Measurements from ENCODE around the gene SPTBN5.

The SPTBN5 gene

DNA sequence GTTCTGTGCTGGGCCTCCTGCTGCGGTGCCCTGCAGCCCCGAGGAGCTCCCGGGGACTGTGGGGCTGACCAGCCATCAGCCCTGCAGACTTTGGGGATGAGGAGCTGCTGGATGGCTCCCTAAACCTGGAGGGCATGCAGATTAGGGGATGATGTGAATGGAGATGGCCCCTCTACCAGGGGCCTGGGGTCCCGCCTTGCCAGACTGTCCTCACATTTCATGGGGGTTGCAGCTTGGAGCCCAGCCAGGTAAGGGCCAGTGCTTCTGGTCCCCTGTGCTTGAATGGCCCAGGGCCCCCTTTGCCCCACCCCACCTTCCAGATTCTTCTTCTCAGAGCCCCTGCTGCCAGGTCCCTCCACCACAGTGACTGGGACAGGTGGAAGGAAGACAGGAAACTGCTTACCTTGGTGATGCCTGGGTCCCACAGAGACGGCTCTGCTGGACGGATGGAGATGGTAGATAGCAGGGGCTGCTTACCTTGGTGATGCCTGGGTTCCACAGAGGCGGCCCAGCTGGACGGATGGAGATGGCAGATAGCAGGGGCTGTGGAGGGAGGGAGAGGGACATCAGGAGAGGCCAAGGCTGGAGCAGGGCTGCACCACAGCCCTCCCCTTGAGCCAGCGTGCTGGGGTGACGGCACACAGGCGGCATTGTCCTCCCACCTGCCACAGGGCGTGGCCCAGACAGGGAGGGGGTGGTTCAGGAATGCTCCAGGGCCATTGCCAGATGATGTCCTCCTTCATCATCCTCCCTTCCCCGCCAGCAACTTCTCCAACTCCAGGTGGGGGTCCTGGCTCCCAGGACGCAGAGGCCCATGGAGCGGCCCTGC, at the start of gene SPTBN5:
Gene SPTBN5, minus strand, starts transcription at position 632 of the 829 bp plus-strand sequence. Its CDS starts 556 bp downstream, at position 76.
- DNase-seq (ENCODE audit: low read depth, low spot score), result no peak

DNA sequence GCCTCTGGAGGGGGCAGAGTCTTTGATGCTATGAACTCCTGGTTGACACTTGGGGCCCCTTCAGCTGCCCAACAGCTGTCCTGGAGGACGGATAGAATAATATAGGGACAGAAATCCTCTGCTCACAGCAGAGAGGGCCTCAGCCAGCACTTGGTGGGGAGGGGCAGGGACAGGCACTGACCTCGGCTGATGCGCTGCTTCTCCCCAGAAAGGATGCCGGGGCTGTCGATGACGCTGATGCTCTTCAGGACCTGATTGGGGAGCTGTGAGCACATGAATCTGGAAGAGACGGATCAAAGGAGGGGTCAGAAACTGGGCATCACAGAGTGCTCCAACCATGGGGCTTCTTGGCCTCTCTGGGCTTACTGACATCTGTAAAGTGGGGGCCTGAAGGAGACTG, 49.0 kb upstream of the SPTBN5 start:
- DNase-seq (ENCODE audit: low read depth, low spot score), result no peak

GRCh38 chr15:41941644-41942415, 48.0 kb upstream of the SPTBN5 start:
- peak; percentile 80 for DNase-seq (ENCODE audit: low read depth, low spot score)

DNA sequence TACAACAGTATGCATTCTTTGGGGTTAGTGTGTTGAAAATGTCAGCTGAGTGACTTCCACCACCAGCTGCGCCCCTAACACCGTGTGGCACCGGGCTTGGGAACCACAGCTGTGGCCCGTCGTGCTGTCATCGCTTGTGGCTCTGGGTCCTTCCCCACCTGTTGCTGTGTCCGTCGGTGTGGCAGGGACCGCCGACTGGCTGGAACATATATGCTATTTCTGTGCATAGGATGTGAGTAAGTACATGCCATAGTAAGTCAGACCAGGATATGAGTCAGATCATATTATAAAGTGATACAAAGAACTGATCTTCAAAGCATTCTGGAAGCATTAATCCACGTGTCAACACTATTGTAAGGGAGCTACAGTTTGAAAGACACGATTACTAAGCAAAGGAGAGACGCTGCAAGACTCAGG, 46.6 kb upstream of the SPTBN5 start:
- DNase-seq (ENCODE audit: low read depth, low spot score), result no peak

- DNase-seq (ENCODE audit: low read depth, low spot score), result no peak
Observed at GRCh38 chr15:41939986-41940385, 46.1 kb upstream of the SPTBN5 start.

- no peak for DNase-seq (ENCODE audit: low read depth, low spot score)
Observed at GRCh38 chr15:41937568-41937923, 43.7 kb upstream of the SPTBN5 start.

- DNase-seq (ENCODE audit: low read depth, low spot score), result no peak
Observed at GRCh38 chr15:41936649-41937567, 43.1 kb upstream of the SPTBN5 start.

DNA sequence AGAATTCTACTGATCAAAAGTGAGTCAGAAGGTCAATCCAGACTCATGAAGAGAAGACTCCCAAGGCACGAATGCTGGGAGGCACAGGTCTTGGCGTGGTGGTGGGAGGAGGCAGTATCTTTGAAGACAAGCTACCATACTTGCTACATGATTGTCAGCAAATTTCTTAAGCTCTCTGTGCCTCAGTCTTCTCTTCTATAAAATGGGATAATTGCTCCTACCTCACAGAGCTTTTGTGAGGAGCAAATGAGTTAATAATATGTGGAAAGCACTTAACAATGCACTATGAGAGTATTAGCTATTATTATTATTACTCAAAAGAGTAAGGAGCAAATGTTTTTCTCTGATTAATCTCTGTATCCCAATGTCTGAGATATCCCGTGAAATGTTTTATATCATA, 42.3 kb upstream of the SPTBN5 start:
- DNase-seq (ENCODE audit: low read depth, low spot score), result no peak

- no peak for DNase-seq (ENCODE audit: low read depth, low spot score)
Observed at GRCh38 chr15:41935566-41936020, 41.7 kb upstream of the SPTBN5 start.

DNA sequence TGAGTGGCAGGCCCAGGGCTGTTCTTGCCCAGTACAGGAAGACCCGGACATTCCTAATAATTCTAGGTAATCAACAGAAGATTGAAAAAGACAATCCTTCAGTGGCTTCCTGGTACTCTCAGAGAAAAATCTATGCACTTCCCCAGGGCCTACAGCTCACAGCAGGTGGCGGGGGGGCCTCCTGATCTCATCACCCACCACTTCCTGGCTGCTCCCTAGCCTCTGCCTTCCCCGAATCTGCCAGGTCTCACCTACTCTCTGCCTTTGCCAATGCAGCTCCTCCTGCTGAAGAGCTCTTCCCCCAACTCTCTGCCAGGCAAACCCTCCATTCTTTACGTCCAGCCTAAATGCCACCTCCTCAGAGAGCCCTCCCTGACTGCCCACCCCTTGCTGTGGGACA, 41.0 kb upstream of the SPTBN5 start:
- no peak for DNase-seq (ENCODE audit: low read depth, low spot score)

DNA sequence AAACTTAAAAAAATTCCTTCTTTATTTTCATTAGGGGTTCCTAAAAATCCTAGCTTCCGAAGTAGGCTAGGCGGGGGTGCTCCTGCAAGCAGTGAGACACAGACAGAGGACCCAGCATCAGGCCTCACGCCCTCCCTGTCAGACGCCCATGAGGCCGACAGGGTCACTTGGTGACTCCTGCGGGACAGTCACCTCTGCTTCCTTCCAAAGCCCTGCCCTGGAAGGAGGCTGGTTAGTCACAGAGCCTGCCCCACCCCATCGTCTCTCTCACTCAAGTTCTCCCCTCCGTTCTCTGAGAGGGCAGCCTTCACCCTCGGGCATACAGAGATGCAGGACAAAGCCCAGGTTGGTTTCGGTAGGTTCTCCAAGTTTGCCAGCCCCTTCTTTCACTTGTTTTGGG, 39.9 kb upstream of the SPTBN5 start:
- no peak for DNase-seq (ENCODE audit: low read depth, low spot score)

- no peak for DNase-seq (ENCODE audit: low read depth, low spot score)
Observed at GRCh38 chr15:41933326-41933725, 39.5 kb upstream of the SPTBN5 start.

- DNase-seq (ENCODE audit: low read depth, low spot score), result no peak
Observed at GRCh38 chr15:41932511-41933289, 38.8 kb upstream of the SPTBN5 start.

- DNase-seq (ENCODE audit: low read depth, low spot score), result no peak
Observed at GRCh38 chr15:41932101-41932500, 38.2 kb upstream of the SPTBN5 start.

DNA sequence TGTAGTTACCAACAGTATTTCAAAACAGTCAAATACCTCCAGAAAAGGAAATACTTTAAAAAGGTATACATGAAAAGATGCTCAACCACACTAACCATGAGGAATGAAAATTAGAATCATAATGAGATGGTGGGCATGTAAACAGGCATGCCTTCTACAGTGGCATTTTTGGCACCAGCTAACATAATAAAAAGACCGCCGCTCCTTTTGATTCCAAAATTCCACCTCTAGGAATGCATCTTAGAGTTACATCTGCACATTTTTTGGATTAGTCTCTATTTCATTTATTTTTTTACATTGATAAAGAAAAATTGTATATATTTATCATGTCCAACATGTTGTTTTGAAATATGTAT, 37.0 kb upstream of the SPTBN5 start:
- DNase-seq (ENCODE audit: low read depth, low spot score), result no peak

GRCh38 chr15:41930221-41930866, 36.5 kb upstream of the SPTBN5 start:
- DNase-seq (ENCODE audit: low read depth, low spot score), result no peak

GRCh38 chr15:41928637-41929620, 35.1 kb upstream of the SPTBN5 start:
- DNase-seq (ENCODE audit: low read depth, low spot score), result peak; percentile 77

GRCh38 chr15:41928100-41928499, 34.2 kb upstream of the SPTBN5 start:
- no peak for DNase-seq (ENCODE audit: low read depth, low spot score)

- no peak for DNase-seq (ENCODE audit: low read depth, low spot score)
Observed at GRCh38 chr15:41927536-41927935, 33.7 kb upstream of the SPTBN5 start.
